Endothelial cell (in vitro differentiated cells): ENCODE results near the gene CASZ1. TPM values are rescaled to one million over a fixed set of nuclear protein-coding genes. Genes with fewer than 3 reads are reported as not detected.

ENCODE experiments used
- DNase-seq: peaks from one replicate; pipeline ENCODE4 v3.0.0; 2021; ENCODE audit warnings: low spot score
- H3K27ac Mint-ChIP-seq: one replicate; pipeline ENCODE4 v1.8.0; 2021; ENCODE audit warnings: mixed read lengths, inconsistent platforms; ENCODE audit not compliant: unreplicated experiment
- H3K27me3 Mint-ChIP-seq: one replicate; pipeline ENCODE4 v1.8.0; 2021; ENCODE audit warnings: mild to moderate bottlenecking, moderate library complexity, mixed read lengths, inconsistent platforms; ENCODE audit not compliant: unreplicated experiment
- H3K36me3 Mint-ChIP-seq: one replicate; pipeline ENCODE4 v1.8.0; 2021; ENCODE audit warnings: mild to moderate bottlenecking, low read depth, mixed read lengths, inconsistent platforms; ENCODE audit not compliant: unreplicated experiment
- H3K4me1 Mint-ChIP-seq: one replicate; pipeline ENCODE4 v1.8.0; 2021; ENCODE audit warnings: mild to moderate bottlenecking, mixed read lengths, inconsistent platforms; ENCODE audit not compliant: unreplicated experiment
- H3K4me3 Mint-ChIP-seq: one replicate; pipeline ENCODE4 v1.8.0; 2021; ENCODE audit warnings: mild to moderate bottlenecking, mixed read lengths, inconsistent platforms; ENCODE audit not compliant: unreplicated experiment
- H3K9me3 Mint-ChIP-seq: one replicate; pipeline ENCODE4 v1.8.0; 2021; ENCODE audit warnings: mixed read lengths, inconsistent platforms; ENCODE audit not compliant: unreplicated experiment
- CTCF ChIP-seq: fragments of 200-600 bp; sonication (generic); IDR thresholded peaks from one replicate; pipeline ENCODE4 v1.5.0; 2021; ENCODE audit warnings: antibody characterized with exemption; ENCODE audit not compliant: unreplicated experiment
- total RNA-seq: library from RNA; stranded (reverse); fragmentation: NEBNext Ultra II Directional; extraction: Animal tissue kit (Norgen Biotek cat#: 25700); gene quantifications from one replicate; pipeline ENCODE4 v1.2.1, GENCODE V29; 2021; ENCODE audit not compliant: unreplicated experiment

The CASZ1 gene
- total RNA-seq, 1 donor from 2014 or later: 6.3 TPM

- Mint-ChIP-seq H3K4me3 (no peak overlapping the region), H3K9me3 (no peaks in the 10 kb centered on the region), H3K4me1 (no peaks in the 10 kb centered on the region), H3K36me3 (peaks cover 4% of the 10 kb centered on the region), H3K27ac (no peak overlapping the region), H3K27me3 (peaks cover 5% of the 10 kb centered on the region)
- no peak for TF ChIP-seq CTCF
- no peak for DNase-seq
Observed at GRCh38 chr1:10640843-10641553, 155.4 kb downstream of the CASZ1 start.

GRCh38 chr1:10639775-10640578 lies 156.5 kb downstream of the CASZ1 start:
- Mint-ChIP-seq H3K36me3 (peaks cover 4% of the 10 kb centered on the region), H3K4me1 (no peaks in the 10 kb centered on the region), H3K27me3 (peaks cover 2% of the 10 kb centered on the region), H3K27ac (no peak overlapping the region), H3K9me3 (no peaks in the 10 kb centered on the region), H3K4me3 (no peak overlapping the region)
- TF ChIP-seq CTCF: no peak
- no peak for DNase-seq

GRCh38 chr1:10639011-10639774 lies 157.3 kb downstream of the CASZ1 start:
- H3K27ac Mint-ChIP-seq: no peak overlapping the region
- TF ChIP-seq CTCF: no peak
- peak; percentile 47 for DNase-seq
- H3K4me1 Mint-ChIP-seq: no peaks in the 10 kb centered on the region
- no peaks in the 10 kb centered on the region for H3K9me3 Mint-ChIP-seq
- no peak overlapping the region for H3K4me3 Mint-ChIP-seq
- peaks cover 2% of the 10 kb centered on the region for H3K27me3 Mint-ChIP-seq
- peaks cover 4% of the 10 kb centered on the region for H3K36me3 Mint-ChIP-seq

- Mint-ChIP-seq H3K27me3 (peaks cover 2% of the 10 kb centered on the region), H3K27ac (no peak overlapping the region), H3K9me3 (no peaks in the 10 kb centered on the region), H3K4me3 (no peak overlapping the region), H3K36me3 (peaks cover 7% of the 10 kb centered on the region), H3K4me1 (no peaks in the 10 kb centered on the region)
- no peak for TF ChIP-seq CTCF
- DNase-seq: no peak
Observed at GRCh38 chr1:10638559-10639005, 157.9 kb downstream of the CASZ1 start.
